ENCODE results near the gene MYL10. TPM values are rescaled to one million over a fixed set of nuclear protein-coding genes. Genes with fewer than 3 reads are reported as not detected.
"Not testable (repeated sequence)": the region's sequence is repeated elsewhere in the genome, so short reads cannot be mapped to it uniquely, and the experiment has no call there.

Gene MYL10
- total RNA-seq, 5 donors from 2014 or later (not counting 1 experiment from before 2014, with no cell fraction given) = not detected

- H3K9me3 Mint-ChIP-seq; H3K27me3 Mint-ChIP-seq; H3K36me3 ChIP-seq (ENCODE audit: control insufficient read depth in 2 of 2, extremely low read depth in 1 of 2, insufficient read depth in 1 of 2, low read length in 1 of 2); H3K4me3 Mint-ChIP-seq; H3K36me3 Mint-ChIP-seq; H3K27ac ChIP-seq (ENCODE audit: low read length); DNase-seq; ATAC-seq (replicated peaks in 1 of 4); H3K4me1 Mint-ChIP-seq; H3K9me3 ChIP-seq; H3K4me1 ChIP-seq (ENCODE audit: control insufficient read depth in 1 of 2, extremely low read depth in 1 of 2, insufficient read depth in 2 of 2, low read length in 2 of 2); H3K27ac Mint-ChIP-seq; POLR2A ChIA-PET; H3K4me3 ChIP-seq (ENCODE audit: control insufficient read depth in 1 of 2, extremely low read depth in 1 of 2, low read length in 1 of 2): not testable (repeated sequence)
- 86% methylated on average over 1 of the region's 2 CpGs for WGBS (ENCODE audit: insufficient coverage)
- CTCF ChIA-PET = interaction anchor here in 1 of 2 donors (0.6 kb wide), 4 partner anchors 66 to 590 kb away, joined by 3 to 4 read pairs (median 4); no protein-coding TSS in a partner anchor
- H3K27me3 ChIP-seq (replicated peaks in 1 of 2; ENCODE audit: control insufficient read depth in 2 of 2, extremely low read depth in 1 of 2, insufficient read depth in 2 of 2, low read length in 1 of 2) = peaks cover 0 to 17% of the 10 kb centered on the region in 2 experiments
Measured at GRCh38 chr7:101604934-101605332, 24.2 kb downstream of the MYL10 start.

GRCh38 chr7:101604331-101604933, 24.7 kb downstream of the MYL10 start:
- CTCF ChIA-PET = interaction anchor here (0.6 to 2.2 kb wide), 7 partner anchors 66 to 667 kb away, joined by 3 to 20 read pairs (median 4); no protein-coding TSS in a partner anchor

GRCh38 chr7:101602484-101603241, 26.4 kb downstream of the MYL10 start:
- ChIA-PET POLR2A (interaction anchor here in 1 of 2 donors (0.6 kb wide), 1 partner anchor 295 kb away, joined by 4 read pairs; no protein-coding TSS in a partner anchor), CTCF (interaction anchor here (0.6 to 2.2 kb wide), 7 partner anchors 28 to 866 kb away, joined by 3 to 20 read pairs (median 4); no protein-coding TSS in a partner anchor)
- Histone ChIP-seq H3K4me3 (ENCODE audit: control insufficient read depth in 1 of 2, extremely low read depth in 1 of 2, low read length in 1 of 2) (no peak overlapping the region), H3K27me3 (replicated peaks in 1 of 2; ENCODE audit: control insufficient read depth in 2 of 2, extremely low read depth in 1 of 2, insufficient read depth in 2 of 2, low read length in 1 of 2) (peaks cover 0 to 12% of the 10 kb centered on the region in 2 experiments), H3K36me3 (ENCODE audit: control insufficient read depth in 2 of 2, extremely low read depth in 1 of 2, insufficient read depth in 1 of 2, low read length in 1 of 2) (no peaks in the 10 kb centered on the region), H3K9me3 (no peaks in the 10 kb centered on the region), H3K4me1 (ENCODE audit: control insufficient read depth in 1 of 2, extremely low read depth in 1 of 2, insufficient read depth in 2 of 2, low read length in 2 of 2) (peaks cover 0 to 7% of the 10 kb centered on the region in 2 experiments), H3K27ac (ENCODE audit: low read length) (no peak overlapping the region)
- ATAC-seq (replicated peaks in 1 of 4) (peak; percentile 65 to 76 (median 67)), DNase-seq (peak in 34 of 35 experiments; percentile 22 to 80 (median 57))
- WGBS (ENCODE audit: insufficient coverage) = 56% methylated on average over 23 of the region's 25 CpGs
- Mint-ChIP-seq H3K4me3 (no peak overlapping the region), H3K27ac (no peak overlapping the region), H3K27me3 (peaks cover 0 to 3% of the 10 kb centered on the region in 2 donors), H3K4me1 (no peaks in the 10 kb centered on the region), H3K9me3 (no peaks in the 10 kb centered on the region), H3K36me3 (no peaks in the 10 kb centered on the region)

More at GRCh38 chr7:101604331-101604933, 24.7 kb downstream of the MYL10 start:
- no peak overlapping the region for H3K27ac Mint-ChIP-seq
- DNase-seq (no peak), ATAC-seq (replicated peaks in 1 of 4) (no peak)
- H3K4me1 Mint-ChIP-seq = no peaks in the 10 kb centered on the region
- Histone ChIP-seq H3K4me3 (ENCODE audit: control insufficient read depth in 1 of 2, extremely low read depth in 1 of 2, low read length in 1 of 2) (no peak overlapping the region), H3K36me3 (ENCODE audit: control insufficient read depth in 2 of 2, extremely low read depth in 1 of 2, insufficient read depth in 1 of 2, low read length in 1 of 2) (no peaks in the 10 kb centered on the region), H3K27me3 (replicated peaks in 1 of 2; ENCODE audit: control insufficient read depth in 2 of 2, extremely low read depth in 1 of 2, insufficient read depth in 2 of 2, low read length in 1 of 2) (peaks cover 0 to 17% of the 10 kb centered on the region in 2 experiments), H3K9me3 (no peaks in the 10 kb centered on the region), H3K4me1 (ENCODE audit: control insufficient read depth in 1 of 2, extremely low read depth in 1 of 2, insufficient read depth in 2 of 2, low read length in 2 of 2) (peaks cover 0 to 7% of the 10 kb centered on the region in 2 experiments), H3K27ac (ENCODE audit: low read length) (no peak overlapping the region)
- POLR2A ChIA-PET = interaction anchor here in 1 of 2 donors (0.6 kb wide), 1 partner anchor 338 kb away, joined by 5 read pairs; no protein-coding TSS in a partner anchor
- no peaks in the 10 kb centered on the region for H3K36me3 Mint-ChIP-seq
- H3K4me3 Mint-ChIP-seq = no peak overlapping the region
- no peaks in the 10 kb centered on the region for H3K9me3 Mint-ChIP-seq
- 74% methylated on average over 4 of the region's 5 CpGs for WGBS (ENCODE audit: insufficient coverage)
- peaks cover 0 to 5% of the 10 kb centered on the region in 2 donors for H3K27me3 Mint-ChIP-seq

GRCh38 chr7:101602082-101602481, 27.0 kb downstream of the MYL10 start:
- Mint-ChIP-seq H3K4me3 (no peak overlapping the region), H3K27ac (no peak overlapping the region), H3K9me3 (no peaks in the 10 kb centered on the region), H3K36me3 (no peaks in the 10 kb centered on the region), H3K4me1 (no peaks in the 10 kb centered on the region), H3K27me3 (peaks cover 0 to 3% of the 10 kb centered on the region in 2 donors)
- POLR2A ChIA-PET = no interaction called here
- ATAC-seq (replicated peaks in 1 of 4) (no peak), DNase-seq (no peak)
- H3K4me3 ChIP-seq (ENCODE audit: control insufficient read depth in 1 of 2, extremely low read depth in 1 of 2, low read length in 1 of 2) = no peak overlapping the region
- H3K36me3 ChIP-seq (ENCODE audit: control insufficient read depth in 2 of 2, extremely low read depth in 1 of 2, insufficient read depth in 1 of 2, low read length in 1 of 2) = no peaks in the 10 kb centered on the region
- no peaks in the 10 kb centered on the region for H3K9me3 ChIP-seq
- peaks cover 0 to 7% of the 10 kb centered on the region in 2 experiments for H3K4me1 ChIP-seq (ENCODE audit: control insufficient read depth in 1 of 2, extremely low read depth in 1 of 2, insufficient read depth in 2 of 2, low read length in 2 of 2)
- H3K27ac ChIP-seq (ENCODE audit: low read length) = no peak overlapping the region
- CTCF ChIA-PET = interaction anchor here (0.6 to 1.5 kb wide), 2 partner anchors 28 to 635 kb away, joined by 4 to 5 read pairs; no protein-coding TSS in a partner anchor
- 68% methylated on average over 9 of the region's 12 CpGs for WGBS (ENCODE audit: insufficient coverage)
- H3K27me3 ChIP-seq (replicated peaks in 1 of 2; ENCODE audit: control insufficient read depth in 2 of 2, extremely low read depth in 1 of 2, insufficient read depth in 2 of 2, low read length in 1 of 2) = peaks cover 0 to 12% of the 10 kb centered on the region in 2 experiments

- H3K27ac Mint-ChIP-seq = no peak overlapping the region
- Histone ChIP-seq H3K4me1 (ENCODE audit: control insufficient read depth in 1 of 2, extremely low read depth in 1 of 2, insufficient read depth in 2 of 2, low read length in 2 of 2) (peaks cover 0 to 7% of the 10 kb centered on the region in 2 experiments), H3K36me3 (ENCODE audit: control insufficient read depth in 2 of 2, extremely low read depth in 1 of 2, insufficient read depth in 1 of 2, low read length in 1 of 2) (no peaks in the 10 kb centered on the region), H3K9me3 (no peaks in the 10 kb centered on the region), H3K27me3 (replicated peaks in 1 of 2; ENCODE audit: control insufficient read depth in 2 of 2, extremely low read depth in 1 of 2, insufficient read depth in 2 of 2, low read length in 1 of 2) (peaks cover 0 to 12% of the 10 kb centered on the region in 2 experiments), H3K4me3 (ENCODE audit: control insufficient read depth in 1 of 2, extremely low read depth in 1 of 2, low read length in 1 of 2) (no peak overlapping the region), H3K27ac (ENCODE audit: low read length) (no peak overlapping the region)
- H3K9me3 Mint-ChIP-seq = no peaks in the 10 kb centered on the region
- ATAC-seq (replicated peaks in 1 of 4) = no peak
- no peaks in the 10 kb centered on the region for H3K36me3 Mint-ChIP-seq
- DNase-seq = no peak
- ChIA-PET POLR2A (no interaction called here), CTCF (interaction anchor here in 1 of 2 donors (0.5 to 1.3 kb wide), 4 partner anchors 50 to 481 kb away, joined by 3 to 11 read pairs (median 5); no protein-coding TSS in a partner anchor)
- no peaks in the 10 kb centered on the region for H3K4me1 Mint-ChIP-seq
- H3K4me3 Mint-ChIP-seq = no peak overlapping the region
- H3K27me3 Mint-ChIP-seq = peaks cover 0 to 3% of the 10 kb centered on the region in 2 donors
- 80% methylated on average over 1 of the region's 3 CpGs for WGBS (ENCODE audit: insufficient coverage)
Measured at GRCh38 chr7:101599787-101600186, 29.3 kb downstream of the MYL10 start.
